ENCODE results near the gene CENPS.

GRCh38 chr1:10450836-10451235, 20.6 kb downstream of the CENPS start:
- TF ChIP-seq CTCF (conservative IDR thresholded peaks at IDR 0.05 in 1 of 2, IDR thresholded peaks at IDR 0.05 in 1 of 2; ENCODE audit: low read depth in 1 of 2, low read length in 2 of 2), result no peak
- no peak for TF ChIP-seq EZH2 (IDR thresholded peaks at IDR 0.05; ENCODE audit: low read length, missing control alignments)
